GM21526 (cell line): Measurements from ENCODE around the gene EHD1.

Source experiments
- ATAC-seq: cut with Tn5 transposase; IDR thresholded peaks from one replicate; pipeline ENCODE4 v1.9.1; 2021; ENCODE audit warnings: moderate library complexity; ENCODE audit not compliant: unreplicated experiment, low FRiP score

Gene EHD1

DNA sequence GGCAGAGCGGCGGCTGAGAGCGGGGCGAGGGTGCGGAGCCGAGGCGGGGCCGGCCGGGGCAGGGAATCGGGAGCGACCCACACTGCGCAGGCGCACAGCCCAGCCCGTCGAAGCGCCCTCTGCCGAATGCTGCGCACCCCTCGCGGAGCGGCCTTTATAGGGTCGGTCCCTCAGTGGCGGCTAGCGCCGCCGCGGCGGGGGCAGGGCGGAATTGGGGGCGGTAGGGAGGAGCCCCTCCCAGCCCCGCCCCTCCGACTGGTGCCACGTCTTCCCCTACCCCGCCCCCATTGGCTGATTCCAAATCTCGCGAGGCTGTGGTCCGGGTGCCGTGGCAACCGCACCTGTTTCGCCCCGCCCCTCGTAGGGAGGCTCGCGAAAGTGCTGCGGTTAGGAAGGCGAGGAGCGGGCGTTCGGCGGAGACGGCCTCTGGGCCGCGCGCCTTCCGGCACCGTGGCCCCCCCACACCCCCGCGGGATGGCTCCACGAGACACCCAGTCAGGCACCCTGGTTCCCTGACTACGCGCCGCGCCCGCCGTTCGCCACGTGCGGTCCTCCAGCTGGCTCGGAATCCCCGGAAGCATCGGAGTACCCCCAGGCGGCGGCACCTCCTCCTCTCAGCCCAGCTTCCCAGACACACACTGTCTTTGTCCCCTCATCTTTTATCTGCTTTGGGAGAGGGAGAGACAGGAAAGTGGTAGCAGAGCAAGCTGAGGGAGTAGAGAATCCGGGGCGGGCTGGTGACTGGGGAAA, at the start of gene EHD1:
Gene EHD1, minus strand, starts transcription at position 128 of the 750 bp plus-strand sequence. CDS start 157 bp downstream, outside the sequence.
- peak; percentile 52 for ATAC-seq

DNA sequence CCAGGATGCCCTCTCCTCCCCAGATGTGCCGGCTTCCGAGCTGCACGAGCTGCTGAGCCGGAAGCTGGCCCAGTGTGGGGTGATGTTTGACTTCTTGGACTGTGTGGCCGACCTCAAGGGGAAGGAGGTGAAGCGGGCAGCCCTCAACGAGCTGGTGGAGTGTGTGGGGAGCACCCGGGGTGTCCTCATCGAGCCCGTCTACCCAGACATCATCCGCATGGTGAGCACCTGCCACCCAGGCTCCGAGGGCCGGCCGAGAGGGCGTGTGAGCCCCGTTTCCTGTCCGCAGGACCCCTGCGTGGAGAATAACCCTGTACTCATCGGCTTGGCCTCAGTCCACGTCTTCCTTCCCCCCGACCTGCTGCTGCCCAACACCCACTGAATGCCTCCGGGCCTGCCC, 48.3 kb upstream of the EHD1 start:
- no peak for ATAC-seq

DNA sequence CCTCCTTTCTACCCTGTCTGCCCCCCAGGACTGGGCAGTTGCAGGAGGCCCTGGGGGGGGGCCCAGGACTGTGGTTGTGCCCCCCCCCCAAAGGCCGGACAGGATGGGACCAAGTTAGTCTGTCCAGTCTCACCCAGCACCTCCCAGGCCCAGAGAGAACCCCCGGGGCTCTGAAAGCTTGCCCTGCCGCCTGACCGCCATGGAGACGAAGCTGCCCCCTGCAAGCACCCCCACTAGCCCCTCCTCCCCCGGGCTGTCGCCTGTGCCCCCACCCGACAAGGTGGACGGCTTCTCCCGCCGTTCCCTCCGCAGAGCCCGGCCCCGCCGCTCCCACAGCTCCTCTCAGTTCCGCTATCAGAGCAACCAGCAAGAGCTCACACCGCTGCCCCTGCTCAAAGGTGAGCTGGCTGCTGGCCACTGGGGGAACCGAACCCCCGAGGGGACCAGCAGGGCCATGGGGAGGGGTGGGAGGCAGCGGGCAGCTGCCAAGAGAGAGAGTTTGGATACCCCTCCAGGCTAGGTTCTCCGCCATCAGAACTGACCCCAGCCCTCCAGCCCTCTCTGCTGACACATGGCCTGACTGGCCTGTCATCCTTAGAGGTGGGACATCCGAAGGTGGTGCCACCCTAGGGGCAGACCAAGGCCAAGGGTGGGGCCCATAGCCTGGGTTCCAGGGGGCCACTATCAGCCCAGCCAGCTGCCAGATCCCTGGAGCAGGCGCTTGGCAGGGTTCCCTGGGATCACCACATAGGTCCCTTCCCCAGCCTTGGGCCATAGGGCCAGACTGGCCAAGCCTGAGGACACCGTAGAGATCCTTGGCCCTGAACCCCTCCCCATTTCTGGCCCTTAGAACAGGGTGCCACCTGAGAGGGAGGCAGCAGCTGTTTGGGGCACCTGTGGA, 47.4 kb upstream of the EHD1 start:
- no peak for ATAC-seq

DNA sequence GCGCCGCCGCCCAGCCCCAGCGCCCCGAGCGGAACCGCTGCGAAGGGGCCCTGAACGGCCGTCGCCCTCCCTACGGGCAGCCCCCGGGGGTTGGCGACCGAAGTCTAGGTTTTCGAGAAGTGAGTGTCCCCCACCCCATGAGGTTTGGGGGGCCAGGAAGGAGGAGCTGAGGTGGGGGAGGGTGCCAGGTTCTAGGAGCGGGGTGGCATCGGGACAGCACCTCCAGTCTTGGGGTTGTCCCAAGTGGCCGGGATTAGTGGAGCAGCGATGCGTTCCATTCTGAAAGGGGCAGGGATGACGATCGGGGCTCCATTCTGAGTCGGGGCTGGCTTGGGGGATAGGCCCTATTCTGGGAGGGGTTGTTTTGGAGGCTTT, 46.5 kb upstream of the EHD1 start:
- ATAC-seq: no peak

DNA sequence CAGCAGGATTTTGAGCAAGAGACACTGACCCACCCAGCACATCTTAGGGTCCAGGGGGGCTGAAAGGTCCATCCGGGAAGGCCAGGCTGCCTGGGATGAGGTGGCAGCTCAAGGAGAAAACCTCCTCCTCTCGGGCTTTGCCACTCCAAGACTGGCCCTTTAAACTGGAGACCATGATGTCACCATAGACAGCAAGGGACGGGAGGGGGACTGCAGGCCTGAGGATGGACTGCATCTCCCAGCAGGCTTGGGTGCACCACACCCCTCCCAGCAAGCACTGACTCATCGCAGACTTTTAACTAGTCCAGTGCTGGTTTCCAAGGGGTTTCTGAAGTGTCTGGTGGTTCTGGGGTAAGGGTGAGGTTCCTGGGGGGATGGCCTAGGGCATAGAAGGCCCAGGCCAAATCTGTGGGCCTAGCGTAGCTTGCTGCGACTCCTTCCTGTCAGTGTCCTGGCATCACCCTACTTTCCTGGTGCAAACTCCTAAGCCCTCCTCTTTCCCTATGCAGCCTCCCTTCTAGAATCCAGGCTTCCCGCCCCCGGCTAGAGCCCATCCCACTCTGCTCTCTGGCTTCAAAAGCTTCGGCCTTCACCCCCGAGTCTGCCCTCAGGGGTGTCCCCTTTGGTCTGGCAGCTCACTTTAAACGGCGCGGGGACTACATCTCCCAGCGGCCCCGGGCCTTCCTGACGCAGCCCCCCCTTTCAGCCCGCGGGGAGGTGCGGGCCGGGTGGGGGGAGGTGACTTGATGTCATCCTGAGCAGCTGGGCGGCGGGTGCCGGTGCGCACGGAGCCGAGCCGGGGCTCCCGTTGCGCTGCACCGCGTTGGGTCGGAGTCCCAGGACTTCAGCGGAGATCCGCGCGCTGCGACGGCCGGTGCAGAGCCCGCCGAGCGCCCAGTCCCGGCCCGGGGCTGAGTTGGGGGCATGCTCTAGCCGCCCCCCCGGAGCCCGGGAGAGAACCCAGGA, 45.8 kb upstream of the EHD1 start, which contains the start of gene PPP2R5B:
Gene PPP2R5B, plus strand, starts transcription at position 746 of the 966 bp plus-strand sequence. CDS start 1,046 bp downstream, outside the sequence.
- peak; percentile 68 for ATAC-seq

DNA sequence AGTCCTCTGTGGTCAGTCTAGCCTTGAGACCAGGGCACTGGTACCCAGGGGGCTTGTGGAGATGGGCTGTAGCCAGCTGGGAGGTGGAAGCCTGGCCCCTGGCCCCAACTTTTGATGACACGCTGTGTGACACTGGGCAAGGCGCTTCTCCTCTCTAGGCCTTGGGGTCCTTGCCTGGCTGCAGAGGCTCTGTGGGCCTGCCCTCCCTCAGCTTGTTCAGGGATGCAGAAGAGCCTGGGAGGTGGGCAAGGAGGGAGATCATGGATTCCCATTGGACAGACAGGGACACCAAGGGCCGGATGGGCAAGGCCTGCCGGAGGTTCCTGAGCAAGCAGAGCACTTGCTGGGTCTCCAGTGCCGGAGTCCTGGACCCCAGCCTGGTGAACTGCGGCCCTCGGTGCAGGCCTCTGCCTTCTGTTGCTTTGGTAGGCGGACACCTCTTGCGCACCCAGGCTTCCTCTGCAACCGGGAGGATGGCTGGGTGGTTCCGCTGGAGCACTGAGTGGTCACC, 44.8 kb upstream of the EHD1 start:
- no peak for ATAC-seq

DNA sequence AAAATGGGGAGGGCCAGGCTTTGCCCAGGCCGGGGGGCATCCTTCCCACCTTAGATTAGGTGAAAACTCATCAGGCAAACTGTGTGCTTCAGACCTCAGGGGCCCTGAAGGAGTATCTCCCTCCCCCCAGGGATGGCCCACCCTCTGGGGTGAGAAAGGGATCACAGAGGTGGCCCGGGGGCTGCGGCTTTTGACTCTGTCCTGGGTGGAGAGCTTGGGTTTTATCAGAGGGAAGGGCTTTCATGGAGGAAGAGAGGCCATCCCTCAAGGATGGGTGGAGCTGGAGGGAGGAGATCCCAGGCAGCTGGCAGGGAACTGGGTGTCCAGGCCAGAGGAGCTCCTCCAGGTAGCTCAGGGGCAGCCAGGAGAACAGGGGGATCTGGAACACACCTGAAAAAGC, 43.0 kb upstream of the EHD1 start:
- no peak for ATAC-seq

DNA sequence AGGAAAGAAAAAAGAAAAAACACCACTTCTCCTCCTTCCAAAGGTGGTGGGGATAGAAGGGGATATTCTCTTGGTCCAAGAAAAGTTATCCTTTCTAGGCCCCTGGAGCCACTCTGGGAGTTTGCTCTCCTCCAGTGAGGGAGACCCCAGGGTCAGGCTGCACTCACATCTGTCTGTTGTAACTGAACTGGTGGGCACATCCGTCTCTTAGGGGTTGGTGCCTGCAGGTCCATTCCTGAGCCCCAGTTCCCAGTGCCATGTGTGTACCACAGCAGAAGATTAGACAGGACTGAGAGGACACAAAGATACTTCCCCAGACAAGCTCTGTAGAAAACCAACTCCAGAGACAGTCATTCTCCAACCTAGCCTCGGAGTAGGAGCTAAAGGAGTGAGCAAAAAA, 41.7 kb upstream of the EHD1 start:
- no peak for ATAC-seq

DNA sequence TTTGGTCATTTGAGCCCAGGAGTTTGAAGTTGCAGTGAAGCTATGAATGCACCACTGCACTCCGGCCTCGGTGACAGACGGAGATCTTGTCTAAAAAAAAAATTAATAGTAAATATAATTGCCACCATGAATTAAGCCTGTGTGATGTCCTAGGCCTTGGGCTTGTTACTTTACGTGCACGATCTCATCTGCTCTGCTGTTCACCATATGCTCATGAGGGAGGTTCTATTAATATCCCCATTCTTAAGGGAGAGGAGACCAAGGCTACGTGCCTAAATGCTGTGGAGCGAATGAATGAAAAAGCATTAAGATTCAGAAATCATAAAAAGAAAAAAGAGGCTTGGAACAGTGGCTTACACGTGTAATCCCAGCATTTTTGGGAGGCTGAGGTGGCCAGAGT, 41.2 kb upstream of the EHD1 start:
- no peak for ATAC-seq

DNA sequence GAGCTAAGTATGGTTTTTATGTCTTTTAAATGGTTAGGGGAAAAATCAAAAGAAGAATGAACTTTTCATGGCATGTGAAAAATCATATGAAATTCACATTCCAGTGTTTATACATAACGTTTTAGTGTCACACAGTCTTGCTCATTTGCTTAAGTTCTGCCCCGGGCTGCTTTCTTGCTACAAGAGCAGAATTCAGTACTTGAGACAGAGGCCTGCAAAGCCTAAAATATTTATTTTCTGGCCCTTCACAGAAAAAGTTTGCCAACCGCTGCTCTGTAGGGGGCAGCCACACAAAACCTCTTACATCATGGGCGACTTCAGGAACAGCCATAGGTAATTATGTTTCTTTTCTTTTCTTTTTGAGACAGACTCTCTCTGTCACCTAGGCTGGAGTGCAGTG, 39.6 kb upstream of the EHD1 start:
- no peak for ATAC-seq

DNA sequence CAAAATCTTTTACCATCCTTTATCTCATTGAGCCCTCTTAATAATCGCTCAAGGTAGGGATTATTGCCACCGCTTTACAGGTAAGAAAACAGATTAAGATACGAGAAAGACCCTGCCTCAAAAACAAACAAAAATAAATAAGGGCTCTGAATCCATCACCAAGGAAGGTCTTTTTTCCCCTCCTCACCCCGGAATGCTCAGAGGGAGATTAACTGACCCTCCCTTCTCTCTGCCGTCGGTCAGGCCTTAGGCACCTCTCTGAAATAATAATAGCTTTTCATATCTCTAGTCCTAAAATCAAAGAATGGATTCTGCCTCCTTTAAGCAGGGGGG, 39.2 kb upstream of the EHD1 start:
- ATAC-seq: no peak

DNA sequence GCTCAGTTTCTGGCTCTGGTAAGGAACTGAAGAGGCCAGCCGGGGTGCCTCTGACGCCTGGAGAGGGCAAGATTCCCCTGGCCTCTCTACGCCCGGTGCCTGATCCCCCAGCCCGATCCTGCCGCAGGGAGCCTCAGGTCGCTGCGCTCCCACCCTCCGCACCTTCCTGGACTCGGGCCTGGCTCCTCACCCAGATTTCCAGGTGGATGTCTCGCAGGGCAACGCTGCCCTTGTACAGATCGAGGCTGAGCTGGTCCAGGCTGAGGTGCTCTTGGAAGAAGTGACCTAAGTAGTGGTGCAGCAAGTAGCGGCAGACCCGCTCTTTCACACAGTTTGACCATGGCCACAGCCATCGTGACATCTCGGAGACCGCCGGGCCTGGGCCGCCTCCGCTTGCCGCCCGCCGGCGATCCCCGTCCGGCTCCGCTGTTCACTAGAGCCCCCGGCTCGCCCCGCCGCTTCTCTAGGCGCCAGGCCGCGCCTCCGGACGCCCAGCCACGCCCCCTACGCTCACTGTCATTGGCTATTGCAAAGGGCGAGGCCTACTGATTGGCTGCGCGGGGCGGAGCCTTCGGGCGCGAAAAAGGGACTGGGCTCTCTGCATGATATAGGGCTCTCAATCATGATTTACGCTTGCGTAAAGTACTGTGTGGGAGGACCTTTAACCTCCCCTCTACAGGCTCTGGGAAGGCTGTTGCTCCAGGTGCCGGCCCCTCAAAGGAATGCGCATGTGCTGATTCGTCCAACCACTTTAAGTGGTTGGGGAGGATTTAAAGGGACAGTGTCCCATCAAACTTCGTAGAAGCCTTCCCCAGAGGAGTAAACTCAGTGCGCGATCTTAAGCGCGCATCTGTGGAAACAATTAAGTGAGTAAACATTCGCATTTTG, 38.6 kb upstream of the EHD1 start, which contains the start of gene ATG2A:
Gene ATG2A, minus strand, starts transcription at position 435 of the 888 bp plus-strand sequence. Its CDS starts 74 bp downstream, at position 361.
- ATAC-seq: peak; percentile 88

DNA sequence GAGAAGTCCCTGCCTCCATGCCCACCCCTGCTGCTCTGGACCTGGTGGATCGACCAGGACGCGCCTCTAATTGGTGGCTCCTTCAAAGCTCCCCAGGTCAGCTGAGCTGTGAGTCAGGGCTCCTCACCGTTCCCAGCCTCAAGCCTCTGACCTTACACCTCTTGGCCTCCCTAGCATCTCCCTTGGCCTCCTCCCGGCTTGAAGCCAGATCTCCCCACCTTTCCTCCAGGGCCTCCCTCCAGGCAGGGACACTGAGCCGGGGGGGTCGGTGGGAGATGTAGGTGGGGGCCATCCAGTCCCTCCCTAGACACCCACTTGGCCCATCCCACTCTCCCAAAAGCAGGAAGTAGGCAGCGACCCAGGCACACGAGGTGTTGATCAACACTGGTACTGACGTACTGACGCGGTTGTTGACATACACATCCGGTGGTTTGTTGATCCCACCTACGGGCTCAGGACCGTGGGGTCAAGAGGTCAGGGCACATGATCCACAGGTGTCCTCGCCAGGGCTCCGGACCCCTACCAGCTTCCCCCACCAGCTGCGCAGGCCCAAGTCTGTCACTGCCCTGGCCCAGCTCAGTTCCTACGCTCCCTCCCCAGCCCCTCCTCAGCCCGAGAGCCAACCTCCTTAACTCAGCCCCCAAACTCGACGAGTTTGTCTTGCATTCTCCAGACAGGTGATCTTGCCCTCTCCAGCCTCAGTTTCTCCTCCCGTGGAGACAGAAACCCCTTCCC, 37.8 kb upstream of the EHD1 start:
- ATAC-seq: no peak

DNA sequence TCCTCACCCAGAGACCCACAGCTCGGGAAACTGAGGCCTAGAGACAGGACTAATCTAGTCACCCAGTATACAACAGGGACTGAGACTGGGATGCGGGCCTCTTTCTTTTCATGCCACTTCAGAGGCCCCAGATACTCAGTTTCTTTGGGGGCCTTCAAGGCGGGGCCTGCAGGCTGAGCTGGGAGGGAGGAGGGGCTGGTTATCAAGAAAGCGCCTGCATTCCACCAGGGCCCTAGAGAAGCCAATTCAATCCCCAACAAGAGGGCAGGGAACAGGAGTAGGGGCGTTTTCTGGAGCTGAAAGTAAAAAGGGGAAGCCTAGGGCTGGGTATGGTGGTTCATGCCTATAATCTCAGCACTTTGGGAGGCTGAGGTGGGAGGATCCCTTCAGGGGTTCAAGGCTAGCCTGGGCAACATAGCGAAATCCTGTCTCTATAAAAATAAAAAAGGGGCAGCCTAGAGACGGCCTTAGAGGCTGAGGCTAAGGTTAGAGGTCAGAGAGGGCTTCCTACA, 37.0 kb upstream of the EHD1 start:
- ATAC-seq: no peak

DNA sequence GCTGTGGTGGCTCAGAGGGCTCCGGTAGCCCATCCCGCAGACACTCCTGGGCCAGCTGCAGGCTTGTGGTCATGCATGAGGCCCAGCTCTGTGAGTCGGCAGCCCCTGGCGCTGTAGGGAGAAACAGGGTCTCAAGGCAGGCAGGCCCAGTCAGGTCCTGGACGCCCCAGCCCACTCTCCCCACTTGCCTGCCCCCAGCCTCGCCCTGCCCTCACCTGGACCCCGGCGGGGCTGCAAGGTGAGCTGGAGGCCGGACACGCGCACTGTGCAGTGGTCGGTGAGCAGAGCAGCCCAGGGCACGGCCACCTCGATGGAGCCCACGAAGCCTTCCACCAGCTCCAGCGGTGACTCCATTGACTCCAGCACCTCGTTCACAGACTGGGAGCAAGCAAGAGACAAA, 35.7 kb upstream of the EHD1 start:
- ATAC-seq: no peak

DNA sequence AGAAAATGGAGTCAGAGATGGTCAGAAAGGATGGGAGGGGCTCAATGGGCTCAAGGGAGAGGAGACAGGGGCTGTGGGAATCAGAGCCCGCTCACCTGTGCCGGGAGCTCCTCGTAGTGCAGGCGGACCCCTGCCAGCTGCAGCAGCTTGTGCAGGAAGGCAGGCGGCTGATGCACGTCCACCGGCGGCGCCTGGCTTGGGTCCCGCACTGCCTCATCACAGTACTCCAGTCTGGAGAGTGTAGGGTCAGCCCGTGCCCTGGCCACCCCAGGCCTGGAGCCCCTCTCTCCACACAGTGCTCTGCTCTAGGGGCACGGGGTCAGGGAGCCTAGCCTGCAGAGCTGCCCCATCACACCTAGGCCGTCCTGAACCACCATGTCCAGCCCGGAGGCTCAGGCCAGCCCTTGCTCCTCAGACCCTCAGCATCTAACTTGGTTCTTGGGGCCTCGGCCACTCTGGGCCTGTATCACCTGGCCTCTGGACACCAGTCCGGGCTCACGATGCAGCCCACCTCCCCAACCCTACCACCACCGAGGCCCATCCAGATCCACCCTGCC, 34.8 kb upstream of the EHD1 start:
- no peak for ATAC-seq

DNA sequence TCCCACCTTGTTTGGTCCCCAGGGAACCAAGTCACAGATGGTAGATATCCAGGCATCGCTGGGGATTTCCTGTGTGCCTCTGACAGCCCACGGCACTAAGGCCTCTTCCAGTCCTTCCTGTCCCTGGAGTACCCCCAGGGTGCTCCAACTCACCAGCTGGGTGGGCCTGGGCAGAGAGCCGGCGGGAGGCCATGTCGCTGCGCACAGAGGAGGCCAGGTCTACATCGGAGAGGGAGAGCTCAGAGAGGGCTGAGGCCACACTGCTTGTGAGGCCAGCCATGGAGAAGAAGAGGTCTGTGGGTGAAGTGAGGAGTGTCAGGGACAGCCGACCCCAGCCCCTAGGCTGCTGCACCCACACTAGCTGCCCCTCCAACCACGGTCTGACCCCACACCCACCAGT, 33.3 kb upstream of the EHD1 start:
- no peak for ATAC-seq

DNA sequence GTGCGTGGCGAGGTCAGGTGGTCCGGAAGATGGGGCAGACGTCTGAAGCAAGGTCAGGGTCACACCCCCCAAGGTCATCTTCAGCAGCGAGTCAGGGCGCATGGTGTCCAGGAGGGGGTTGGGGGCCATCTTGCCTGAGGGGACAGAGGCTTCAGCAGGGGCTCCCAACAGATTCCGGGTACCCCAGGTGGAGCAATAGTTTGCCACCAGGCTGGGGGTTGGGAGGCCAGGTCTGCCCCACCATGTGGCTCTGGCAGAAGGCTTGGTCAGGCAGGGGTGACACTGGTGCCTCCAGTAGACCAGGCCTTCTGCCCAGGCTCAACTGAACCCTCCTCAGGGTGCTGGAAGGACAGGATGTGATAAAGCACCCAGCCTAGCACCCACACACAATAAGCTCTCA, 32.7 kb upstream of the EHD1 start:
- no peak for ATAC-seq
